Neural cell (in vitro differentiated cells): Measurements from ENCODE around the gene BLOC1S5. TPM values are rescaled to one million over a fixed set of nuclear protein-coding genes. Genes with fewer than 3 reads are reported as not detected.

Experiments used
- H2AFZ ChIP-seq: fragments of 200-600, 300-800 bp; sonication (generic), shearing (Covaris generic); 2 replicates; pipeline ENCODE4 v1.6.0; 2014; ENCODE audit warnings: low read depth, mild to moderate bottlenecking, antibody characterized with exemption, low read length, moderate library complexity
- H3F3A ChIP-seq: fragments of 200-600 bp; shearing (Covaris generic); 2 replicates; pipeline ENCODE4 v1.6.1; 2016; ENCODE audit warnings: mild to moderate bottlenecking, moderate library complexity, mixed read lengths, antibody characterized with exemption, low read length; ENCODE audit not compliant: insufficient read depth, poor library complexity, severe bottlenecking
- H3K27ac ChIP-seq: fragments of 200-600, 300-800 bp; sonication (generic), shearing (Covaris generic); 2 replicates; pipeline ENCODE4 v1.5.1; 2014; ENCODE audit warnings: mild to moderate bottlenecking, low read length, moderate library complexity
- H3K27me3 ChIP-seq: fragments of 300-800, 200-600 bp; sonication (generic), shearing (Covaris generic); 2 replicates; pipeline ENCODE4 v1.6.0; 2014; ENCODE audit warnings: mild to moderate bottlenecking, low read depth, low read length, moderate library complexity; ENCODE audit not compliant: insufficient read depth
- H3K36me3 ChIP-seq: fragments of 300-800, 200-600 bp; sonication (generic), shearing (Covaris generic); 2 replicates; pipeline ENCODE4 v1.5.1; 2014; ENCODE audit warnings: mild to moderate bottlenecking, antibody characterized with exemption, low read length, moderate library complexity; ENCODE audit not compliant: insufficient read depth
- H3K4me2 ChIP-seq: fragments of 300-800, 200-600 bp; sonication (generic), shearing (Covaris generic); 2 replicates; pipeline ENCODE4 v1.6.0; 2014; ENCODE audit warnings: mild to moderate bottlenecking, low read length
- H3K4me3 ChIP-seq: fragments of 300-800, 200-600 bp; sonication (generic), shearing (Covaris generic); 2 replicates; pipeline ENCODE4 v1.5.1; 2014; ENCODE audit warnings: mild to moderate bottlenecking, low read length, moderate library complexity
- H3K79me2 ChIP-seq: fragments of 200-600 bp; shearing (Covaris generic); replicated peaks from 2 replicates; pipeline ENCODE4 v1.6.0; 2014; ENCODE audit warnings: mild to moderate bottlenecking, low read length, moderate library complexity; ENCODE audit not compliant: insufficient read depth
- H3K9ac ChIP-seq: fragments of 300-800, 200-600 bp; sonication (generic), shearing (Covaris generic); 2 replicates; pipeline ENCODE4 v1.6.1; 2016; ENCODE audit warnings: mild to moderate bottlenecking, low read length, mixed read lengths
- H3K9me2 ChIP-seq: fragments of 200-600 bp; shearing (Covaris generic); 2 replicates; pipeline ENCODE4 v1.6.1; 2016; ENCODE audit warnings: mild to moderate bottlenecking, low read length, mixed read lengths; ENCODE audit not compliant: insufficient read depth
- H3K9me3 ChIP-seq: fragments of 200-600, 300-800 bp; sonication (generic), shearing (Covaris generic); 2 replicates; pipeline ENCODE4 v1.6.1; 2016; ENCODE audit warnings: mild to moderate bottlenecking, mixed run types, low read length, moderate library complexity, mixed read lengths
- H4K20me1 ChIP-seq: fragments of 200-600 bp; shearing (Covaris generic); 2 replicates; pipeline ENCODE4 v1.6.1; 2016; ENCODE audit warnings: mild to moderate bottlenecking, mixed run types; ENCODE audit not compliant: insufficient read depth
- EP300 ChIP-seq: fragments of 450-650 bp; conservative IDR thresholded peaks from 2 replicates; pipeline ENCODE4 v1.6.1; 2014; ENCODE audit warnings: antibody characterized with exemption, mild to moderate bottlenecking, moderate library complexity; ENCODE audit not compliant: poor library complexity, severe bottlenecking
- EZH2 ChIP-seq: fragments of 200-600, 300-800 bp; shearing (Covaris generic), sonication (generic); IDR thresholded peaks from 2 replicates; pipeline ENCODE4 v1.6.1; 2014; ENCODE audit warnings: antibody characterized with exemption, low read length, borderline replicate concordance, mild to moderate bottlenecking; ENCODE audit not compliant: insufficient read depth, poor library complexity, severe bottlenecking
- MXI1 ChIP-seq: fragments of 450-650 bp; conservative IDR thresholded peaks from 2 replicates; pipeline ENCODE4 v1.6.1; 2014; ENCODE audit warnings: antibody characterized with exemption, mild to moderate bottlenecking; ENCODE audit not compliant: poor library complexity, severe bottlenecking
- POLR2AphosphoS5 ChIP-seq: IDR thresholded peaks from 2 replicates; pipeline ENCODE4 v1.6.1; 2012
- RAD21 ChIP-seq: fragments of 450-650 bp; conservative IDR thresholded peaks from 2 replicates; pipeline ENCODE4 v1.6.1; 2014; ENCODE audit warnings: antibody characterized with exemption, mild to moderate bottlenecking, moderate library complexity
- SMC3 ChIP-seq: fragments of 450-650 bp; conservative IDR thresholded peaks from 2 replicates; pipeline ENCODE4 v1.6.1; 2014; ENCODE audit warnings: antibody characterized with exemption, mild to moderate bottlenecking, moderate library complexity; ENCODE audit not compliant: poor library complexity
- TAF1 ChIP-seq: IDR thresholded peaks from 2 replicates; pipeline ENCODE4 v1.6.1; 2012; ENCODE audit warnings: low read depth
- polyA plus RNA-seq: library from polyadenylated mRNA; depleted of rRNA; stranded (reverse); fragments of >200 nt; gene quantifications from 2 replicates; pipeline ENCODE4 v1.2.3, GENCODE V29; 2014
- TF ChIP-seq, protein P1 (sequence below): IDR thresholded peaks from 2 replicates; pipeline ENCODE4 v1.6.1; 2012; ENCODE audit warnings: borderline replicate concordance
- TF ChIP-seq, protein P2 (sequence below): fragments of 450-650 bp; IDR thresholded peaks from 2 replicates; pipeline ENCODE4 v1.5.1; 2014; ENCODE audit warnings: antibody characterized with exemption, mild to moderate bottlenecking, moderate library complexity; ENCODE audit not compliant: poor library complexity, severe bottlenecking

The BLOC1S5 gene
- polyA plus RNA-seq, 1 donor from 2014 or later, result 12.2 TPM

DNA sequence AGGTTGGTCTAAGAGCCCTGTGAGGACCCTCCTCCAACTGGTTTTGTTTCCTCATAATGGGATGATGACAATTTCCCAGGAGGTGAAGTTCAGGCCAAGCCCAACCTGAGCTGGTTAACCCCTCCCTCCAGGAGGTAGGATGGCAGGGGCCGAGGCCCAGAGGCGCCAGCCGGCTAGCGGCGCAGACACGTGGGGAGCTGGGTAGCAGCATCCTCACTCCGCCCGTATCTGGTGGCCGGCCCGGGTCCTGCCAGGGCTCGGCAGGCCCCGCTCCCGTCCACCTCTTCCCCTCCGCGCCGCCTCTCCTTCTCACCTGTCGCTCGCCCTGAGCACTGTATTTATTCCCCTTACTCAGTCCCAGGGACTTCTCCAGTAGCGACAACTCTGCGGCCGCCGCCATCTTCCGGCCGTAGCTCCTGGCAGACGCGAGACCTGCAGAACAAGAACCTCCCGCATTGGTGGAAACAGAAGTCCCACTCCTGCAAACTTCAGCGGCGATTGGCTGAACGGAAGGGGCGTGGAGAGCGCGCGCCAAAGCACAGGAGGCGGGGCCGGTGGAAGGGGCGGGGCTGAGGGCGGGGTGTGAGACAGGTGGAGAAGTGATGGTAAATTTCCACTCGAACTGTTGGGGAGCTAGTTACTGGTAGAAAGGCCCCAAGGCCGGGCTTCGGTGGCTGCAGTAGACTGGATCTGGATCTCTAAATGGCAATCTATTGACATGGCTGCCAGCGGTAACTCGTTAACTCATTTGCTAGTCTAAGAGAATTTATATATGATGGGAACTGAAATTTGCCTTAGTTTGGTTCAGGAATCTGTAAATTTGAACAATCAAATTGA, 38.2 kb upstream of the BLOC1S5 start, which contains the start of gene EEF1E1:
TSS of gene EEF1E1 (minus strand) at position 427 of the 837 bp plus-strand sequence. CDS start at position 400, 27 bp downstream.
- peak within 1 kb of the TSS; percentile 97 for H3K4me2 ChIP-seq
- H3K27me3 ChIP-seq, result no peaks in the 10 kb centered on the region
- H3K9me2 ChIP-seq, result no peaks in the 10 kb centered on the region
- H3K4me3 ChIP-seq, result peak within 1 kb of the TSS; percentile 67
- no peaks in the 10 kb centered on the region for H3K36me3 ChIP-seq
- H3F3A ChIP-seq, result no peaks in the 10 kb centered on the region
- TF ChIP-seq POLR2AphosphoS5 (peak; percentile 89), MXI1 (peak; percentile 99), TAF1 (peak; percentile 83), EP300 (peak; percentile 35), EZH2 (no peak), SMC3 (peak; percentile 43), RAD21 (peak; percentile 33)
- TF ChIP-seq, protein P1, sequence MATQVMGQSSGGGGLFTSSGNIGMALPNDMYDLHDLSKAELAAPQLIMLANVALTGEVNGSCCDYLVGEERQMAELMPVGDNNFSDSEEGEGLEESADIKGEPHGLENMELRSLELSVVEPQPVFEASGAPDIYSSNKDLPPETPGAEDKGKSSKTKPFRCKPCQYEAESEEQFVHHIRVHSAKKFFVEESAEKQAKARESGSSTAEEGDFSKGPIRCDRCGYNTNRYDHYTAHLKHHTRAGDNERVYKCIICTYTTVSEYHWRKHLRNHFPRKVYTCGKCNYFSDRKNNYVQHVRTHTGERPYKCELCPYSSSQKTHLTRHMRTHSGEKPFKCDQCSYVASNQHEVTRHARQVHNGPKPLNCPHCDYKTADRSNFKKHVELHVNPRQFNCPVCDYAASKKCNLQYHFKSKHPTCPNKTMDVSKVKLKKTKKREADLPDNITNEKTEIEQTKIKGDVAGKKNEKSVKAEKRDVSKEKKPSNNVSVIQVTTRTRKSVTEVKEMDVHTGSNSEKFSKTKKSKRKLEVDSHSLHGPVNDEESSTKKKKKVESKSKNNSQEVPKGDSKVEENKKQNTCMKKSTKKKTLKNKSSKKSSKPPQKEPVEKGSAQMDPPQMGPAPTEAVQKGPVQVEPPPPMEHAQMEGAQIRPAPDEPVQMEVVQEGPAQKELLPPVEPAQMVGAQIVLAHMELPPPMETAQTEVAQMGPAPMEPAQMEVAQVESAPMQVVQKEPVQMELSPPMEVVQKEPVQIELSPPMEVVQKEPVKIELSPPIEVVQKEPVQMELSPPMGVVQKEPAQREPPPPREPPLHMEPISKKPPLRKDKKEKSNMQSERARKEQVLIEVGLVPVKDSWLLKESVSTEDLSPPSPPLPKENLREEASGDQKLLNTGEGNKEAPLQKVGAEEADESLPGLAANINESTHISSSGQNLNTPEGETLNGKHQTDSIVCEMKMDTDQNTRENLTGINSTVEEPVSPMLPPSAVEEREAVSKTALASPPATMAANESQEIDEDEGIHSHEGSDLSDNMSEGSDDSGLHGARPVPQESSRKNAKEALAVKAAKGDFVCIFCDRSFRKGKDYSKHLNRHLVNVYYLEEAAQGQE, result peak; percentile 88
- TF ChIP-seq, protein P2, sequence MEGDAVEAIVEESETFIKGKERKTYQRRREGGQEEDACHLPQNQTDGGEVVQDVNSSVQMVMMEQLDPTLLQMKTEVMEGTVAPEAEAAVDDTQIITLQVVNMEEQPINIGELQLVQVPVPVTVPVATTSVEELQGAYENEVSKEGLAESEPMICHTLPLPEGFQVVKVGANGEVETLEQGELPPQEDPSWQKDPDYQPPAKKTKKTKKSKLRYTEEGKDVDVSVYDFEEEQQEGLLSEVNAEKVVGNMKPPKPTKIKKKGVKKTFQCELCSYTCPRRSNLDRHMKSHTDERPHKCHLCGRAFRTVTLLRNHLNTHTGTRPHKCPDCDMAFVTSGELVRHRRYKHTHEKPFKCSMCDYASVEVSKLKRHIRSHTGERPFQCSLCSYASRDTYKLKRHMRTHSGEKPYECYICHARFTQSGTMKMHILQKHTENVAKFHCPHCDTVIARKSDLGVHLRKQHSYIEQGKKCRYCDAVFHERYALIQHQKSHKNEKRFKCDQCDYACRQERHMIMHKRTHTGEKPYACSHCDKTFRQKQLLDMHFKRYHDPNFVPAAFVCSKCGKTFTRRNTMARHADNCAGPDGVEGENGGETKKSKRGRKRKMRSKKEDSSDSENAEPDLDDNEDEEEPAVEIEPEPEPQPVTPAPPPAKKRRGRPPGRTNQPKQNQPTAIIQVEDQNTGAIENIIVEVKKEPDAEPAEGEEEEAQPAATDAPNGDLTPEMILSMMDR, result peak; percentile 28
- H3K79me2 ChIP-seq, result peaks cover 24% of the 10 kb centered on the region
- H4K20me1 ChIP-seq, result no peaks in the 10 kb centered on the region
- H3K9ac ChIP-seq, result peak within 1 kb of the TSS; percentile 61
- H3K9me3 ChIP-seq, result no peaks in the 10 kb centered on the region
- peak within 1 kb of the TSS; percentile 87 for H2AFZ ChIP-seq
- H3K27ac ChIP-seq, result peak within 1 kb of the TSS; percentile 24

DNA sequence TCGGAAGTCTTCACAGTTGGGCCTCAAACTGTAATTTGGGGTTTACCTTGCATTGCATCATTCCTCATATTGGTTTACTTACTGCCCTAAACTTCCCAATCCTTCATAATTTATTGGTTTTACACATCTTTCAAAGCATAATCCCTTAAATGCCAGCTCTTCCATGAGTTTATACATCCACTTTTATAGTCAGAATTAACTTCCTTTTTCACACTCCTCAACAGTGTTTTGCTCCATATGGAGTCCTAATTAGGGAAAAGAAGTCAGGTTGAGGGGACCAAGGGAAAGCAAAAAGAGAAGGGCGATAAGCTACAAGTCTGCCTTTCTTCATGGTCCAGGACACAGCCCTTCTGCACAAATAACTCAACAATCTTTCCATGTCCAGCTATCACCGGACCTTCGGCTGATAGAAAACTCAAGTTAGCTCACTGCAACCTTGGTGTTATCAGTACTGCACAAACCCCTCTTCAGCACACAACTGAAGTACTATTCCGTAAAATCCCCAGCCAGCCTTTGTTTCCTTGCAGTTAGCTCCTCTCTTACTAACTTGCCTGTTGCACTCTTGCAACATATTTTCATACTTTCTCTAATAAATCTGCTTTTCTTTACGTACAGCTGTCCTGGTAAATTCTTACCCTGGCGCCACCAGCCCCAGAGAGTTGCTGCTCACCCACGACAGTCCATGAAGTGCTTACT, 36.1 kb upstream of the BLOC1S5 start:
- H3K9ac ChIP-seq, result no peak overlapping the region
- TF ChIP-seq SMC3 (no peak), EP300 (no peak), RAD21 (no peak)
- TF ChIP-seq, protein P1, result no peak
- H3K79me2 ChIP-seq, result peaks cover 24% of the 10 kb centered on the region
- no peaks in the 10 kb centered on the region for H3K9me2 ChIP-seq
- H3F3A ChIP-seq, result no peaks in the 10 kb centered on the region
- H2AFZ ChIP-seq, result no peak overlapping the region
- no peaks in the 10 kb centered on the region for H3K27me3 ChIP-seq
- peaks cover 8% of the 10 kb centered on the region for H3K36me3 ChIP-seq
- H4K20me1 ChIP-seq, result no peaks in the 10 kb centered on the region
- no peak overlapping the region for H3K4me2 ChIP-seq
- H3K9me3 ChIP-seq, result no peaks in the 10 kb centered on the region
- no peak overlapping the region for H3K27ac ChIP-seq
- peak overlapping the region; percentile 14 for H3K4me3 ChIP-seq
